ENCODE results near the gene EHD4.

Gene EHD4

DNA sequence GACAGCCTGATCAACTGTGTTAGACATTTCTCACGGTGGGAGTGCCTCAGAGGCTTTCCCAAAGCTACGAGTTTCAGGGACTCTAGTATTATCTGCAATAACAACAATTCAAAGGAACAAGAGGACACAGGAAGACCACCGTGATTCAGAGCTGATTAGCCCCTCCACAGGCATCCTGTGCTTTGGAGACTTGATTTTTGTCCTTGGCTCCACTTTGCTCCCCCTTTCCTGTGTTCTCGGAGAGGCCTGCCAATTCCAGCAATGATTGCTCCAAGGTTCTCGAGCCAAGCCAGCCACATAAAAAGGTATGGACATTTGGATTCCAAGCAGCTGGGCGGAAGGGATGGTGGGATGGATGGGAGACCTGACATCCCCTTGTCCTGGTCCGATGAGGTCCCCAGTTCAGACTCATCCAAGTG is 14.3 kb downstream of the EHD4 start:
- no peak for DNase-seq

DNA sequence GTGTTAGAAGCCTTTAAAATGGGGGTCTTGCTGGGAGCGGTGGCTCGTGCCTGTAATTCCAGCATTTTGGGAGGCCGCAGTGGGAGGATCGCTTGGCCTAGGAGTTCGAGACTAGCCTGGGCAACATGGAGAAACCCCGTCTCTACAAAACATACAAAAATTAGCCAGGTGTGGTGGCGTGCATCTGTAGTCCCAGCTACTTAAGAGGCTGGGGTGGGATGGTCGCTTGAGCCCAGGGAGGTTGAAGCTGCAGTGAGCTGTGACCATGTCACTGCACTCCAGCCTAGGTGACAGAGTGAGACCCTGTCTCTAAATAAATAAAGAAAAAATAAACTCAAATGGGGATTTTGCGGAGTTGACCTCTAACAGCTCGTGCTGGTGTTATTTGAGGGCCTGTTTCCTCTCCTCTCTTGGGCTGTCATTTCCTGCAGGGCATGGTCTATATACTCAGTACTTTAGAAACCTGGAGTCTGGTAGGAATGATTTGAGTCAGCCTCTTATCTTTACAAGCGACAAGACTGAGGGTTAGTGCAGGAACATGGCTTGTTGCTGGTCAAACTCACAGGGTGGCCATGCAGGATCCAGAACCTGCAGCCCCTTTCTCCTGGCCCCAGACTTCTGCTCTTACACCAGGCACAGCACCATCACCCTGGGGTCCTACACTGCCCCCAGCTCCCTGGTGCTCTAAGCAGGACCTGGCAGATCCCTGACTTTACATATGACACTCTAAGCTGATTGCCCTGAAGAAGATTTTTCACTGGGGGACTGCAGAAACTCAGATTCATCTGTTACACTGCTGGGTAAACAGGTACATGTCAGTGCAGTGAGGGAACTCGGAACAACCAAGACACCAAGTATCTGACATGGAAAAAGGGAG is 15.1 kb downstream of the EHD4 start:
- DNase-seq: no peak

DNA sequence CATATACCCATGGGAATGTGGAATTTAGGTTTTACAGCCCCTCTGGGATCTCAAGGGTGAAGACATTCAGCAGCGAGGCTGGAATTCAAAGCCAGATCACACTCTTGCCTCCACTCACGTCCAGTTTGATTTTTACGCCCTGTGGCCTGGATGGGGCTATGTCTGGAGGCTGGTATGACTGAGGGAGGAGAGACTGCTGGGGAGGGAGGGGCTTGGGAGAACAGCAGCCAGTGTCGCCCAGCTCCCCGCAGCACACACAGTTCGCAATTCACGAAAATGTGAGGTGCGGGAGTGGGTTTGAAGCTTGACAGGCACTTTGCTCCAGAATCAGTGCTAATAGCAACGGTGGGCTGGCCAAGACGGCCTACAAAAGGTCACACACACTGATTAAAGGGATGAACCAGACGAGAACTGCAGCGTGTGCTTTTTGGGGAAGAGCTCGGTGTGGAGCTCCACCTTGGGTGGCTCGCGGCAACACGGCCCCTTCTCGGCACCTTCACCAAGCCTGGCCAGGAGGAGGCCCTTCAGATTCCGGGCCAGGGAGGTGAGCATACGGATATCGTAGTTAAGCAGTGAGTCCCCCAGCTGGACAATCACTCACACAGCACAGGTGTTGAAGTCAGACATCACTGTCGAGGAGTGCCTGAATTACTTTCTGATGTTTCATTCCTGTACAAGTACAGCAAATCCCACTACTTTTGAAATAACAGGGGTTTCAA is 16.4 kb downstream of the EHD4 start:
- no peak for DNase-seq

DNA sequence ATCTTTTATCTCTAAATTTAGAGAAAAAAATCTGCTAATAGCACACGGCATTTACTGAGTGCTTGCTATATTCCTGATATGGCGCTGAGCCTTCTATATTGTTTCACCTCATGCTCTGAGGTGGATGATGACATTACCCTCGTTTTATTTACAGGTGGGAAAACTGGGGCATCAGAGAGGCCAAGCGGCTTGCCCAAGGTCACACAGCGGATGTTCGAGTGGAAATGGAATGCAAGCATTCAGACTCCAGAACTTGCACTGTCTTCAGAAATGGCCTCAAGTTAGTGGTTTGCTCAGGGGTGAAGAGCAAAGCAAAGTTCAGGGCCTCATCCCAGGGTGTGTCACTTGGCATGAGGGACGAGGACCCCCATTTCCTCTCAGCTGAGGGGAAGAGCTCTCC is 17.3 kb downstream of the EHD4 start:
- no peak for DNase-seq

DNA sequence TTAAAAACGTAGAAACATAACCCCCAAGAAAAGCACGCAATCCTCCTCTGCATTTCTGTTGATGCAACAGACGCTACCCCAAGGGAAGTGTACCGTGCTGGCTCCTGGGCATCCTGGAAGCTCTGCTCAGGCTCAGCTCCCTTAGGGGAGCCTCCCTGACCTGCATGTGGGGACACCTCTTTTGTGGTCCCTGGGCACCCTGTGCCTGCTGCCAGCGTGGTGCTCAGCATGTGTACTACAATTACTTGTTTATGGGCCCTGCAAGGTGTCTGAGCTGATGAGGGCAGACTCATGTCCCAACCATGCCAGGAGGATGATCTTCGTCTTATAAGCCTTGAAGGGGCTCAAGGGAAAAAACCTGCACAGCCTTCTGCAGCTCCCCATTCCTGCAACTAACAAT is 18.3 kb downstream of the EHD4 start:
- no peak for DNase-seq

DNA sequence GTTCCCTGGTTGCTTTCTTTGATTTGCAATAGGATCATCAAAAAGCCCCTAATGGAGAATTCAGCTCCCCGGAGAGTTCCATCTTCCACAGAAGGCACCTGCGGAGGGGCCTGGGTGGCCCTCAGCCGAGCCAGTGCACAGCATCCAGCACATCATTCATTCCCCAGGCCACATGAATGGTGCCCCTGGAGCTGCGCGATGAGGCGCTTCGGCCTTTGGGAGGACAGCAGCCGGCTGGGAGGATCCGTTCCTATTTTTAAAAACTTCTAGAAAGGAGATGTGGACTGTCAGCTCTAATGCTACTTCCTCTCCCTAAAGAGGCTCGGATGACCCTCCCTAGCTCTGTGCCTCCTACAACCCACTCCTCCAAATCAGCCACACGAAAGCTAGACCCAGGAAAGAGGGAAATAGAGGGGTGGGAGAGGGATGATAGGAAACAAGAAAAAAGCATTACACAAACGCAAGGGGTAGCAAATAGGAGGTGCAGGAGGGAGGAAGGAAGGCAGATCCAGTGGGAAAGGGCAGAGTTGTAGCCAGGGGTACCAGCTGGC is 20.3 kb downstream of the EHD4 start:
- no peak for DNase-seq

DNA sequence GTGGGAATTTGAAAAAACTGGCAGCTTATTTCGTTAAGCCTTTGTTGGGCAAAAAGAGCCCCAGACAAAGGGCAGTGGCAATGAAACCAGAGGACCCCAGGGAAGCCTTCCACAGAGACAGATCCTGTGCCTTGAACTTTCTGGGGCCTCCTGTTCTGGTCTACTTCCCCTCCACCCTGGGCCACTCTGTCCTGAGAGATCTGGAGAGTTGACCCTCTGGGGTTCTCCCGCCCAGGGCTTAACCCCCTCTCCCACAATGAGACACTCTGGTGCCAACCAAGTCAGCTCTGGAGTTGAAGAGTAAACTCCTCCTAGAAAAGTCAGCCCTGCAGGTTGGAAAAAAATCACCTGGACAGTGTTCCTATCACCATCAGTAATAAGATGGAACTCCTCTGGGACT is 20.8 kb downstream of the EHD4 start:
- no peak for DNase-seq

DNA sequence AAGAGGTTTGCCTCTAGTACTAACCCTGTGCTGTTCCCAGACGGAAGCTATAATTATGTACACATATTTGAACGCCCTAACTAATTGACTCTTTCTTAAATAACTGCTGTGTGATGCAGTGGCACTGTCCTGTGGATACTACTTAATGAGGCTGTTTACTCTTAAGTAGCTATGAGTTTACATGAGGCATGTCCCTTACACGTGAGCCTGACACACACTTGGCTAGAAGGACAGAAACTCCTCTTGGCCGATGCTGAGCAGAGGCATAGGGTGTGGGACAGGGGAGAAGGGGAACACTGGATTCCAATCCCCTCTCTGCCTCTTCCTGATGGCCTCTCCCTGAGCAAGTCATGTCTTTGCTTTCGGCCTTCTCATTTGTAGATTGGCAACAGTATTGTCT is 21.9 kb downstream of the EHD4 start:
- no peak for DNase-seq

DNA sequence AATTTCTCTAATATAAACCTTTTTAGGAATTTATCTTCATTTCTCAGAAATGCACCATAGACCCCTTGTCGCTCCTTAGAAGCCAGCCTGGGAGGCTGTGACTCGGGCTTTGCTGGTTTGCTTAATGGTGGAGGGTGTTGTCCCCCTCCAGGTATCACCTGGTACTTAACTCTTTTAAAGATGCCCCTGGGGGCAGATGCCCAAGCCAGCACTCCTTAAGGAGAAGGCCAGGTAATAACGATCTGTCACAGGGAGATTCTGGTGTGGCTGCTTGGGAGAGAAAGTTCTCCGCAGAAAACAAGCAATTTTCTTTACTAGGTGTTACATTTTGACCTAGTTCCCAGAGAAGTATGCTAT is 22.3 kb downstream of the EHD4 start:
- DNase-seq: no peak

DNA sequence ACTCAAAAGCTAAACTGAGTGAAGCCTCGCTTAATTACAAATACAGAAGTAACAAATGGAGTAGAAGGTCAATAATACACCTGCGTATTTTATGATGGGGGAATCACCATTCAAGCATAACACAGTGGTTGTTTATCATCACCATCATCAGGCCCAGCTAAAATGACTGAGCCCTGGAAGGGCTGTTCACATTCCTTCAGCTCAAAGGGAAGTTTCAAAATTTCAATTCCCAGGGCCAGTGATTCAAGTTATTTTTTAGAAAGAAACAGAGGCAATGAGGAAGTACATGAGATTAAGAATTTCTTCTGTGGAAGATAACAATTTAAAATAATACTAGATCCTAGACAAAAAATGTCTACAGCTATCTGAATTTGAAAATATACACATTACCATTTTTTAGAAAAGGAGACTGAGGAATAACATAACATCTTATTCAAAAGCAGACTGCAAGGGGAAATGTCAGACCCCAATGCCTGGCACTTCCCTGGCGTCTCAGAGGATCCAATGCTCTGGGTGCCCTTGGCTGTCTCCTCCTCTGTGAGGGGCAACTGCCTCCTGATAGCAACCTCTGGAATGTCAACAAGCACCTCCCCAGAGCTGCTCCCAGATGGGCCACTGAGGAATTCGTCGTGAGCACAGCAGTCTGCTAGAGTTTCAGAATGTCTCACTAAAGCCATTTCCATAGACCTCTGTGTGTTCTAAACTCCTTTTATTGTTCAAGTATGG is 22.8 kb downstream of the EHD4 start:
- DNase-seq: no peak

DNA sequence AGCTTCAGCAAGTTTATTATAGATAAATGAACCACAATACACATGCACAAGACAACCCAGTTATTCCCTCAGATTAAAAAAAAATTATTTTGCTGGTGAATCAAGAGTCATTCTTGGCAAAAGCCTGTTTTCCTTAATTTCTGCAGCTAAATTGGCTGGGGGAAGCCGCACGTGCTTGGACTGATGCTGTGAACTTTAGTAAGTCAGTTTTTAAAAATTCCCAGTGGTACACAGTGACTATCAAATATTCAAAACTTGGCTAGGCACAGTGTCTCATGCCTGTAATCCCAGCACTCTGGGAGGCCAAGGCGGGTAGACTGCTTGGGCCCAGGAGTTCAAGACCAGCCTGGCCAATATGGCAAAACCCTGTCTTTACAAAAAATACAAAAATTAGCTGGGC is 23.9 kb downstream of the EHD4 start:
- no peak for DNase-seq

DNA sequence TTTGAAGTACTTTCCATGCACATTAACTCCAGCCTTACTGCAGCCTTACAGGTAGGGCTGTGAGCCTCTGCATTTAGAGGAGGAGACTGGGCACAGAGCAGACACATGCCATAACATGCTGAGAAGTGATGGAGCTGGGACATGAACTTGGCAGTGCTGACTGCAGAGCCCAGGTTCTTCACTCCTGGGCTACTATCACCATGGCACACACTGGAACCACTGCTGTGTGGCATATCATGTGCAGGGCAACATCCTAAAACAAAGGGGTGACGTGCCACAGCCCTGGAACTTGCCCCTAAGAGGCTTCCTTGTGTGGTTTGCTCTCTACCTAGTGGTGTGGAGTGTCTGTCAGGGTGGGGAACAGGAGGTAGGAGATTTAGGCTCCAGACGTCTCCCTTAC is 25.4 kb downstream of the EHD4 start:
- DNase-seq: no peak

DNA sequence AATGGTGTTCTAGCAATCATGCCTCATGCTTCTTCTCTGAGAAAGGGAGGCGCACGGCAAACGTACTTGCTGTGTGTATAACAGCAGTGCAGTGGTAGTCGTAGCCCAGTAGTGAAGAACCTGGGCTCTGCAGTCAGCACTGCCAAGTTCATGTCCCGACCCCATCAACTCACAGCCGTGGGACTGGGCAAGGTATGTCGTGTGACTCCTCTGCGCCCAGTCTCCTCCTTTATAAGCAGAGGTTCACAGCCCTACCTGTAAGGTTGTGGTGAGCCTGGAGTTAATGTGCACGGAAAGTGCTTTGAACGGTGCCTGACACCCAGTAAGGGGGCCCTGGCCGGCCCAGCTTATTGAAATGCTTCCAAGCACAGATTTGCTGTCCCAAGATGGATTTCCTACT is 26.6 kb downstream of the EHD4 start:
- no peak for DNase-seq

DNA sequence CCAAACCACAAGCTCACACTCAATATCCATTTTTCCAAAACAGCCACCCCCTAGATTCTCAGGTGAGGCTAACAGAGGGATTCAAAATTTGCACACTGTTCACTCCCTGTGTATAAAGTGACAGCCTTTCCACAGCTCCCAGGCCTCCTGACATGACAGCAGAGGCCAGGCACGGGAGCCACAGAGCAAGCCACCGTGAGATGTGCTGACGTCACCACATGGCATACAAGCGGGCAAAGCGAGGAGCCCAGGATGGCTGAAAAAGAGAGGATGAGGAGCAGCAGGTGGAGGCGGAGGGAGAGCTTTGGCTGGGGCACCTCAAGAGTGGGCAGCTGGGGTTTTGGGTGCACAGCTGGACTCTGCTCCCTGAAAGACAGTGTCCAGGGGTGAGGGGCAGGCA is 27.1 kb downstream of the EHD4 start:
- DNase-seq: no peak

DNA sequence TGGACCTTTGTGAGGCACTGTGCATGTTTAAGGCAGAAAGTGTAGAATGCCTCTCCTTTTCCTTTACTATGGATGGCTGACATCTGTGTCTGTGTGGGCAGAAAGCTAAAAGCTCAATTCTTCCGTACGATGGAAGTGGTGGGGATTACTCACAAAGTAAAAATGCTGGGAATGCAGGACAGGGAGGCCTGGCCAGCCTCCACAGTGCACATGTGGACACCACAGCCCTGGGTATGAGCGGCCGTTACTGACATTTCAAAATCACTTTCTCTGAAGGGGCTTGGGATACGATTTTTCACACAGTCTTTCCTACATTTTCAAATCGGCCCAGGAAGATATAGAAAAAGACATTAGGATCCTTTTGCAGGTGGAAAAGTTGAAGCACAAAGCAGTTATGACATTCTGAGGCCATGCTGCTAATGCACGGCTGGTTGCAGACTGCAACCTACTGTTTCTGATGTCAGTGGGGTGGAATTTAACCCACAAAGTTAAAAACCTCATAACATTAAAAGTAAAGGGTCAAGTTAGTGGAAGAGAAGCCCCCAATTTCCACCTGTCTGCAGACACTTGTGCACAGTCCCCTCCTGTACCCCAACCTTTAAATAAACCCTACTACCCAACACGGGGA is 27.9 kb downstream of the EHD4 start:
- no peak for DNase-seq

DNA sequence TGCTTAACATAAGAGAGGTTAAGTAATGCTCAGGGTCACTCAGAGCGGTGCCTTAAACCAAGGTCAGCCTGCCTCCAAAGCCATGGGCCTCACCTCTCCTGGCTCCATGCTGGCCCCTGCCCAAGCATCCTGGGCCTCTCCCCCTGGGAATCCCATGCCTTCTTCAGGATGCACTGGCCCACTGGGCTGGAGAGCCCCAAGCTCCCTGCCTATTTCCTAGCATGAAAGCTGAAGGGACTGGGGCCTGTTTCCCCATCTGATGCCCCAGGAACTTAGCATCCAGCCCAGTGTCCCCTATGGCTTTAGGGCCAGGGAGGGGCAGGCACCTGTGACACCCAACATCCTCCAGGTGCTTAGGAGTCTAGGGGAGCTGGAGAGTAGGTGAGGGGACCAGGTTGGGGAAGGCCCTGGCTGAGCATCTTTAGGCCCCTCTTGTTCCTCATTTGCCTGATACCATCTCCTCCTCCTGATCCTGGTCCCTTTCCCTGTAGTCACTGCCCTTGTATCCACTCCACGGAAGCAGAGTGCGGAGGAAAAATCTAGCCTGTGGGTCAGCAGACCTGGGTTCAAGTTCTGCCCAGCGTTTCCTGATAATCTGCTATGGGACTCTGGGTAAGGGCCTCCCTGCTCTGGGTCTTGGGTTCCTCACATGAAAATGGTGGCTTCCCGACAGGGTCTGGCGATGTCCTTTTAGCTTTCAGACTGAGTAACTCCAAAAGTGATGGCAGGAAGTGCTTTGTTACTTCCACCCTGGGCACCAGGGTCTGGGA is 28.6 kb downstream of the EHD4 start:
- no peak for DNase-seq

DNA sequence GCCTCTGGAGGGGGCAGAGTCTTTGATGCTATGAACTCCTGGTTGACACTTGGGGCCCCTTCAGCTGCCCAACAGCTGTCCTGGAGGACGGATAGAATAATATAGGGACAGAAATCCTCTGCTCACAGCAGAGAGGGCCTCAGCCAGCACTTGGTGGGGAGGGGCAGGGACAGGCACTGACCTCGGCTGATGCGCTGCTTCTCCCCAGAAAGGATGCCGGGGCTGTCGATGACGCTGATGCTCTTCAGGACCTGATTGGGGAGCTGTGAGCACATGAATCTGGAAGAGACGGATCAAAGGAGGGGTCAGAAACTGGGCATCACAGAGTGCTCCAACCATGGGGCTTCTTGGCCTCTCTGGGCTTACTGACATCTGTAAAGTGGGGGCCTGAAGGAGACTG is 29.5 kb downstream of the EHD4 start:
- no peak for DNase-seq

DNA sequence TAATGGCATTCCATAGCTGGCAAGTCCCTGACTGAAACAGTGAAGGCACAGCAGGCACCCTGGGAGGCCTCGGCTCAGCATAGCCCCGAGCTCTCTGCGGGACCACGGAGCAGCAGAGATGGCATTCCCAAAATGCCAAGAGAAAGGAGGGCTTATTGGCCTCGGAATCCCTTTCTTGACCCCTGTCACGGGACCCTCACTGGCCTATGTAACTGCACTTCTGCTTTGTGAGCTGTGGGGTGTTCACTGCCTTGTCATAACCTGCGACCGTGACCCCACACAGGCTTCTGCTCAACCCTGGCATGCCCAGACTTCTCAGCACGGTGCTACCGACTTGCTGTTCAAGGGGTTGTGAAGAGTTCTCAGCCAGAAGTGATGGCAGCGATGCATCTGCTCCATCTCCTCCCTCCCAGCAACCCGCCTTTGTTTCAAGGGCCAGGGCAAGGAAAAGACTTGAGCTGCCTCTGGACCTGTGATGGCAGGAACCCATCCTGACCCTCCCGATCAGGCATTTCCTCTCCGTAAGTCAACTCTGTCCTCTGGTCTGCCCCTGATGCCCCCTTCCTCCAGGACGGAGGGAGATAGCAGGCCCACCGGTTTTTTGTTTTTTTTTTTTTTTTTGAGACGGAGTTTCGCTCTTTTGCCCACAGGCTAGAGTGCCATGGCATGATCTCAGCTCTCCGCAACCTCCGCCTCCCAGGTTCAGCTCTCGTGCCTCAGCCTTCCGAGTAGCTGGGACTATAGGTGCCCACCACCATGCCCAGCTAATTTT is 30.5 kb downstream of the EHD4 start:
- DNase-seq: no peak

DNA sequence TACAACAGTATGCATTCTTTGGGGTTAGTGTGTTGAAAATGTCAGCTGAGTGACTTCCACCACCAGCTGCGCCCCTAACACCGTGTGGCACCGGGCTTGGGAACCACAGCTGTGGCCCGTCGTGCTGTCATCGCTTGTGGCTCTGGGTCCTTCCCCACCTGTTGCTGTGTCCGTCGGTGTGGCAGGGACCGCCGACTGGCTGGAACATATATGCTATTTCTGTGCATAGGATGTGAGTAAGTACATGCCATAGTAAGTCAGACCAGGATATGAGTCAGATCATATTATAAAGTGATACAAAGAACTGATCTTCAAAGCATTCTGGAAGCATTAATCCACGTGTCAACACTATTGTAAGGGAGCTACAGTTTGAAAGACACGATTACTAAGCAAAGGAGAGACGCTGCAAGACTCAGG is 31.9 kb downstream of the EHD4 start:
- DNase-seq: no peak

DNA sequence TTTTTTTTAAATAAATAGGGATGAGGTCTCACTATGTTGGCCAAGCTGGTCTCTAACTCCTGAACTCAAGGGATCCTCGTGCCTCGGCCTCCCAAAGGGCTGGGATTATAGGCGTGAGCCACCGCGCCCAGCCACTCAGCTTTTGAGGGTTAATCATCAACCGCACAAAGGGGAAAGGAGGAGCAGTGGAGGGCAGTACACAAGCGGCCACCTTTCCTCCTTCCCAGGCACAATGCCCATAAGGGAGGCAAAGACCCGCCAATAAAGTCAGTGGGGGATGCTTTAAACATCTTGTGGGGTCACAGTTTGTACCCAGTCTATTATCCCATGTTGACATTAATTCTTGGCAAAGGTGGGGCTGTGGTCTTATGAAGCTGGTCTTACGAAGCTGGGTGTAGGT is 32.4 kb downstream of the EHD4 start:
- DNase-seq: no peak
